ENCODE results near the gene CPNE4. TPM values are rescaled to one million over a fixed set of nuclear protein-coding genes. Genes with fewer than 3 reads are reported as not detected.

CPNE4 gene
- total and polyA plus RNA-seq, 8 donors = 0.14 to 1.7 (median 0.66) TPM

GRCh38 chr3:131485119-131485518, 549.7 kb downstream of the CPNE4 start:
- Histone ChIP-seq H3K27ac (no peak overlapping the region), H3K9me3 (no peaks in the 10 kb centered on the region), H3K4me1 (no peaks in the 10 kb centered on the region), H3K4me3 (no peak overlapping the region), H3K27me3 (no peaks in the 10 kb centered on the region), H3K36me3 (peaks cover 0 to 20% (median 5%) of the 10 kb centered on the region in 3 donors)
- intact Hi-C loops (cut with DNase I) = no loop called here
- no peak for ATAC-seq
- WGBS, 2 donors = 97% methylated on average over 1 of the region's 1 CpG
- FAIRE-seq = no peak
- DNase-seq = no peak
- no peak for TF ChIP-seq CTCF (IDR thresholded peaks at IDR 0.05)

GRCh38 chr3:131484496-131485111, 550.2 kb downstream of the CPNE4 start:
- peaks cover 0 to 20% (median 5%) of the 10 kb centered on the region in 3 donors for H3K36me3 ChIP-seq

More at GRCh38 chr3:131484496-131485111, 550.2 kb downstream of the CPNE4 start:
- H3K27ac ChIP-seq = no peak overlapping the region
- FAIRE-seq (no peak), ATAC-seq (no peak), DNase-seq (no peak)
- no peak overlapping the region for H3K4me3 ChIP-seq
- TF ChIP-seq CTCF (IDR thresholded peaks at IDR 0.05) = no peak
- intact Hi-C loops (cut with DNase I) = no loop called here
- WGBS, 2 donors = 89 to 91% methylated on average over 4 of the region's 4 CpGs
- no peaks in the 10 kb centered on the region for H3K9me3 ChIP-seq
- H3K27me3 ChIP-seq = no peaks in the 10 kb centered on the region
- no peaks in the 10 kb centered on the region for H3K4me1 ChIP-seq

Small RNA genes within 50 kb of the gene (microRNA-seq; reads per million reads assigned to microRNA genes)
- 0 reads per million in 2 donors for gene MIR5704
